C4-2B (cell line): Measurements from ENCODE around the gene SEMA6A.

Source experiments
- ZFX ChIP-seq: fragments of 450-650 bp; IDR thresholded peaks from 2 replicates; pipeline ENCODE4 v1.6.1; 2017
- TF ChIP-seq, protein P1 (sequence below): fragments of 450-650 bp; conservative IDR thresholded peaks from 2 replicates; pipeline ENCODE4 v1.5.1; 2017; ENCODE audit warnings: mild to moderate bottlenecking

GRCh38 chr5:116451905-116452450 lies 122.6 kb downstream of the SEMA6A start:
- TF ChIP-seq, protein P1, sequence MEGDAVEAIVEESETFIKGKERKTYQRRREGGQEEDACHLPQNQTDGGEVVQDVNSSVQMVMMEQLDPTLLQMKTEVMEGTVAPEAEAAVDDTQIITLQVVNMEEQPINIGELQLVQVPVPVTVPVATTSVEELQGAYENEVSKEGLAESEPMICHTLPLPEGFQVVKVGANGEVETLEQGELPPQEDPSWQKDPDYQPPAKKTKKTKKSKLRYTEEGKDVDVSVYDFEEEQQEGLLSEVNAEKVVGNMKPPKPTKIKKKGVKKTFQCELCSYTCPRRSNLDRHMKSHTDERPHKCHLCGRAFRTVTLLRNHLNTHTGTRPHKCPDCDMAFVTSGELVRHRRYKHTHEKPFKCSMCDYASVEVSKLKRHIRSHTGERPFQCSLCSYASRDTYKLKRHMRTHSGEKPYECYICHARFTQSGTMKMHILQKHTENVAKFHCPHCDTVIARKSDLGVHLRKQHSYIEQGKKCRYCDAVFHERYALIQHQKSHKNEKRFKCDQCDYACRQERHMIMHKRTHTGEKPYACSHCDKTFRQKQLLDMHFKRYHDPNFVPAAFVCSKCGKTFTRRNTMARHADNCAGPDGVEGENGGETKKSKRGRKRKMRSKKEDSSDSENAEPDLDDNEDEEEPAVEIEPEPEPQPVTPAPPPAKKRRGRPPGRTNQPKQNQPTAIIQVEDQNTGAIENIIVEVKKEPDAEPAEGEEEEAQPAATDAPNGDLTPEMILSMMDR = no peak
- no peak for TF ChIP-seq ZFX
